Activated CD4-positive, CD25-positive, alpha-beta regulatory T cell treated with anti-CD3 and anti-CD28 coated beads, Interleukin-2, amount 50 U/mL, for 72 hours (primary cell): ENCODE measurements around the gene MTIF3.
"Not testable (repeated sequence)": the region's sequence is repeated elsewhere in the genome, so short reads cannot be mapped to it uniquely, and the experiment has no call there.

Source experiments
- DNase-seq: peaks from one replicate; pipeline ENCODE4 v3.0.0; 2021

MTIF3 gene

DNA sequence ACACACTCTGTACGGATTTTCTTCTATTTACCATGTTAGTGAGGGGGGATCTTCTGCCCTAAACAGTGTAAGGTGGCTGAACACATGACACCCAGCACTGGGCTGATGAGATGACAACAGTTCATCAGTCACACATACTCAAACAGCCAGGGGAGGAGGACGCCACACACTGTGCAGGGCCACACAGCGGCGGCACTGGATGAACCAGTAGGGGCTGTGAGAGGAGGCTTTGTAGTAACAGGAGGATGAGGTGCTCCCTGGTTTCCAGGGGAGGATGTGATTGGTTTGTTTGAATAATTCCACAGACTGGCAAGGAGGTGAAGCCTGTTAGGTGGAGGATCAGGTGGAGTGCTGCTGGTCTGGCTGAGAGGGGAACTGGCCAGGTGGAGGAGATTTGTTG is 42.3 kb downstream of the MTIF3 start:
- no peak for DNase-seq

DNA sequence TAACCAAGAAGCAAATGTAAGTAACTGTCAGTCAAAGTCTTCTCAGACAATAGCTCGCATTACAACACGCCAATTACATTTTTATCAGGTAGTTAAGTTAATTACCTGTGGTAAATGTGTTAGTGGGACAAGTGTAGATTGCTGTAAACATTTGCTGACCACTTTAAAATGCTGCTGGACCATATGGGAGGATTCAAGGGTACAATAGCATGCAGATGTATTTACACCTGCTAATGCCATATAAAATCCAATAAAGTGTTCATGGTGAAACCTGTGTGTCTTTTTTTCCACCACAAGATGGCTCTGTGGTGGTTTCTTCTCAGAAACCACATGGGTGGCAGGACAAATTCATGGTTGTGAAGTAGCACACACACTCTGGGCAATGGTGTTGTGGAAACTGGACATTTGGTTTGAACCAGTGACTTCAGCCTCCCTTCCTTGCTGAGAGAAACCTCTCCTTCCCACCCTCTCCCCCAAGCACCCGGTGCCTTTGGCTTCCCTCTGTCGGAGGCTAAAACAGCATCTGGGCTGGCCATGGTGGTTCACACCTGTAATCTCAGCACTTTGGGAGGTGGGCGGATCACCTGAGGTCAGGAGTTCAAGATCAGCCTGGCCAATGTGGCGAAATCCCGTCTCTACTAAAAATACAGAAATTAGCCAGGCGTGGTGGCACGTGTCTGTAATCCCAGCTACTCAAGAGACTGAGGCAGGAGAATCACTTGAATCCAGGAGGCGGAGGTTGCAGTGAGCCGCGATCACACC is 44.0 kb downstream of the MTIF3 start:
- DNase-seq: no peak

GRCh38 chr13:27405546-27406134 is 44.7 kb downstream of the MTIF3 start:
- DNase-seq: no peak

GRCh38 chr13:27404680-27405079 is 45.7 kb downstream of the MTIF3 start:
- no peak for DNase-seq

DNA sequence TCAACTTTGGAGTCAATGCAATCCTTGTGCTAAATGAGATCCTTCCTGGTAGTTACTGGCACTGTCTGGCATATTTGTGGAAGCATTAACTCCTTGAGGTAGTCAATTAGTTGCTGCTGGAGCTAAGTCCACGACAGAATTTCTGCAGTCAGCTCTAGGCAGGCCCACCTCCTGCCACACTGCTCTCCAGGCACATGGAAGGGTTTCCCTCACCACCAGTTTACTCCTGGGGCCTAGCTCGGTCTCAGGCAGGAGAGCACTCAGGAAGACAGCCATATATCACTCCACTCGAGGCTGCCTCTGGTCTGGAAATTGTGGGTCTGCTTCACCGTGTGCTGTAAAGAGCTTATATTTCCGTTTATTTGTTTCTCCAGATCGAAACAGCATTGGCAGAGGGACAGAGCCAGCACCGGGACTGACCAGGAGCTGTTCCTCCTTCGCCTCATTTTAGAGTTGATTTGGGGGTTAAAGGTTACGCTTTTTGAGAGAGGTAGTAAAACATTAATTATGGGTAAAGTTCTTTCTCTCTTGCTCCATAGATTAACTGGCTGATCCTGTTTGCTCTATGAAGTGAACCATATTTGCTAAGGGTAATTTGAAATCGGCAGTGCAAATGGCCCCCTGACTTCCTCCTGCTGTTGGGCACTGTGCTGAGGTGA is 46.5 kb downstream of the MTIF3 start:
- DNase-seq: no peak

DNA sequence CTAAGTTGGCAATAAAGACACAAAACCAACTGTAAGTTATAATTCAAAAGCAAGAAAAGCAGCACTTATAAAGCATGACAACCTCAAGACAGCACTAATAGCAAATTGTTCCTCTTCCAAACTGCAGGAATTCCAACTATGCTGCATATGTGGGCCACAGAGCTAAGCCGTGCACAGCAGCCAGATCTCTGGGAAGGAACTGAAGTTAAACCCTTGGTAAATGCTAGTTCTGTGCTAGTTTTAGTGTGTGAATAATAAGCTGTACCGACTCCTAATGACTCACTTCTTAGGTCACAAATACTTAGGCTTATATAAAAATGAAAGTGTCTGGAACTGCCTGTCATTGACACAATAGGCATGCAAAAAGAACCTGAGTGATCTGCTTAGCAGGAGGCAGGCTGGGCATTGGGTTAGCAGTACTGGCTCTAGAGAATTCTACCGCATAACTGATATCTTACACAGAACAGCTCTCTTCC is 47.1 kb downstream of the MTIF3 start:
- no peak for DNase-seq

DNA sequence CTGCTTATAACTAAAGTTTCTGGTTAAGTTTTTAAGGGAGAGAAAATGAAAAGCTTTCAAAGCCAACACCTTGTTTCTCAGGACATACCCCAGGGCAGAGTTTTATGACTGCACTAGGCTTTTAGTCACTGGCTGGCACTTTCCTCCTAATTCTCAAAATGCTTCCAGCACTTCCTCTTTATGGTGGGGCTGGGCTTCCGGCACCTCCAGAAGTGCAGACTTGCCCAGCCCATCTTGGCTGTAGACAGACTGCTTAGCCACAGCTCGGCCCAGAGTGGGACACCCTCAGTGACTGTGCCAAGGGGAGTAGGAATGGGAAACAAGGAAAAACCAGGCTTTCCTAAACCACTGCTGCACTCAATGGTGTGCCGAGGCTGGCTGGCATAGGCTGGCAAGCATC is 49.2 kb downstream of the MTIF3 start:
- DNase-seq: no peak

DNA sequence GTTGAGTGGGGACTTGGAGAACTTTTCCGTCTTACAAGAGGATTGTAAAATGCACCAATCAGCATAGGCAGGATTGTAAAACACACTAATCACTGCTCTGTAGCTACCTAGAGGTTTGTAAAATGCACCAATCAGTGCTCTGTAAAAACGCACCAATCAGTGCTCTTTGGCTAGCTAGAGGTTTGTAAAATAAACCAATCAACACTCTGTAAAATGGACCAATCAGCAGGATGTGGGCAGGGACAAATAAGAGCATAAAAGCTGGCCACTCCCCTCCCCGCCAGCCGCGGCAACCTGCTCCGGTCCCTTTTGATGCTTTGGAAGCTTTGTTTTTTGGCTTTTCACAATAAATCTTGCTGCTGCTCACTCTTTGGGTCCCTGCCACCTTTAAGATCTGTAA is 50.0 kb downstream of the MTIF3 start:
- not testable (repeated sequence) for DNase-seq

DNA sequence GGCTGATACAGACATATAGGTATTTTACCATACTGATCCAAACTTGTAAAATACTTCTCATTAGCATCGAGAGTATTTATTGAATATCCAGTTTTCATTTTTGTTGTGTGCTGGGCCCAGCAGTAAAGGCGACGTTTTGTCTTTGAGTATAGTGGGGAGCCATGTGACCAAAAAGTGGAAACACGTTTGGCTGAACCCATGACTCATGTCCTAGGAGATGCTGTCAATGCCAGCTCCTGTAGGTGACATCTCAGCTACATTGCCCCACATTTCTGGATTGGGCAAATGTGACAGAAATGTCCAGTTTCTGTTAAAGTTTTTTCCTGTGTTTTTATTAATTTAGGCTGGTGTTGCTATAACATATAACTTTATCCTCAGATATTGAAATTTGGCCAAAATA is 52.0 kb downstream of the MTIF3 start:
- DNase-seq: no peak

- DNase-seq: no peak
These were observed 54.0 kb downstream of the MTIF3 start for GRCh38 chr13:27396252-27396846.

DNA sequence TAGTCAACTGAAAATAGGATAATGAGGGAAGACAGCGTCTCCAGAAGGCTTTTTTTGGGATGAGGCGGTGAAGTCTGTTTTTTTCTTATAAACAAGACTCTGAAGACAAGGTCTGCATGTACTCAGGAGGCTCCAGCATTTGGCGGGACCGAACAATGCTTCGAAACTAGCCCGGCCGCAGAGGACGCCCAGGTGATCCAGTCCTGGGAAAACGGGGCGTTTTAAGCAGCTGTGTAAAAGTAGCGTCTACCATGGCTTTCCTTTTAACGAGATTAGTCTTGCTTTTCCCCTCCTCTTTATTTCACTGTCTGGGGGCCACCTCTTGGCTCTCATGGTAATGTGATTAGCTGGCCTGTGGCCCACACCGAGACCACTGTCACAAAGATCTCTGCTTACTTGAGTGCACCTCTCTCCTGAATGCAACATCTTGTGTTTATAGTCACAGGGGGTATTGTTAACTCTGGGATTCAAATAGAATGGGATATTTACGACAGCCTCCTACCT is 55.3 kb downstream of the MTIF3 start:
- DNase-seq: no peak

- DNase-seq: no peak
These were observed 57.3 kb downstream of the MTIF3 start for GRCh38 chr13:27393101-27393500.

GRCh38 chr13:27391471-27391870 is 58.9 kb downstream of the MTIF3 start:
- DNase-seq: no peak

GRCh38 chr13:27389891-27390290 is 60.5 kb downstream of the MTIF3 start:
- DNase-seq: no peak

- DNase-seq: no peak
These were observed 62.1 kb downstream of the MTIF3 start for GRCh38 chr13:27388241-27388640.
